Neural progenitor cell (in vitro differentiated cells): ENCODE data around the gene CD74. TPM values are rescaled to one million over a fixed set of nuclear protein-coding genes. Genes with fewer than 3 reads are reported as not detected.

Experiments used
- DNase-seq: peaks from one replicate; pipeline ENCODE4 v3.0.0-alpha.2; 2016; ENCODE audit warnings: low spot score
- H2AFZ ChIP-seq: fragments of 200-600 bp; sonication (generic); replicated peaks from 2 replicates; pipeline ENCODE4 v1.6.1; 2016; ENCODE audit warnings: antibody characterized with exemption
- H3F3A ChIP-seq: fragments of 200-600 bp; sonication (generic); 2 replicates; pipeline ENCODE4 v1.6.1; 2016; ENCODE audit warnings: antibody characterized with exemption, low read depth
- H3K27ac ChIP-seq: fragments of 200-600 bp; sonication (generic); 2 replicates; pipeline ENCODE4 v1.5.1; 2016; ENCODE audit warnings: mild to moderate bottlenecking
- H3K27me3 ChIP-seq: fragments of 200-600 bp; sonication (generic); 2 replicates; pipeline ENCODE4 v1.6.1; 2016; ENCODE audit warnings: mild to moderate bottlenecking, moderate library complexity
- H3K36me3 ChIP-seq: fragments of 200-600 bp; sonication (generic); 2 replicates; pipeline ENCODE4 v1.5.1; 2016
- H3K4me1 ChIP-seq: fragments of 200-600 bp; sonication (generic); 2 replicates; pipeline ENCODE4 v1.6.1; 2016; ENCODE audit warnings: mixed run types
- H3K4me2 ChIP-seq: fragments of 200-600 bp; sonication (generic); 2 replicates; pipeline ENCODE4 v1.6.1; 2016
- H3K4me3 ChIP-seq: fragments of 200-600 bp; sonication (generic); 2 replicates; pipeline ENCODE4 v1.5.1; 2016
- H3K79me2 ChIP-seq: fragments of 200-600 bp; sonication (generic); 2 replicates; pipeline ENCODE4 v1.6.1; 2016; ENCODE audit warnings: low read depth
- H3K9ac ChIP-seq: fragments of 200-600 bp; sonication (generic); 2 replicates; pipeline ENCODE4 v1.6.1; 2016
- H3K9me3 ChIP-seq: fragments of 200-600 bp; sonication (generic); 2 replicates; pipeline ENCODE4 v1.5.1; 2016; ENCODE audit warnings: low read depth
- H4K20me1 ChIP-seq: fragments of 200-600 bp; sonication (generic); 2 replicates; pipeline ENCODE4 v1.6.1; 2016; ENCODE audit warnings: low read depth
- H3K27ac Mint-ChIP-seq: 3 replicates; pipeline ENCODE4 v1.8.0; 2021; ENCODE audit warnings: mixed read lengths
- H3K27me3 Mint-ChIP-seq: 2 replicates; pipeline ENCODE4 v1.8.0; 2022; ENCODE audit warnings: low read depth, mild to moderate bottlenecking, inconsistent platforms, moderate library complexity, mixed read lengths; ENCODE audit not compliant: insufficient read depth
- H3K36me3 Mint-ChIP-seq: 3 replicates; pipeline ENCODE4 v1.8.0; 2021; ENCODE audit warnings: mixed read lengths
- H3K4me1 Mint-ChIP-seq: 3 replicates; pipeline ENCODE4 v1.8.0; 2021; ENCODE audit warnings: mixed read lengths
- H3K4me3 Mint-ChIP-seq: 3 replicates; pipeline ENCODE4 v1.8.0; 2021; ENCODE audit warnings: mild to moderate bottlenecking, moderate library complexity, mixed read lengths
- H3K9me3 Mint-ChIP-seq: 3 replicates; pipeline ENCODE4 v1.8.0; 2020; ENCODE audit warnings: mixed read lengths
- CTCF ChIP-seq: fragments of 200-600 bp; sonication (generic); IDR thresholded peaks from 2 replicates; pipeline ENCODE4 v1.5.1; 2017; ENCODE audit warnings: antibody characterized with exemption, mild to moderate bottlenecking
- EZH2 ChIP-seq: fragments of 200-600 bp; sonication (generic); IDR thresholded peaks from 2 replicates; pipeline ENCODE4 v1.6.1; 2017; ENCODE audit warnings: antibody characterized with exemption, mild to moderate bottlenecking, moderate library complexity
- EZH2phosphoT487 ChIP-seq: fragments of 200-600 bp; sonication (generic); IDR thresholded peaks from 2 replicates; pipeline ENCODE4 v1.6.1; 2017; ENCODE audit warnings: antibody characterized with exemption
- total RNA-seq: library from RNA; depleted of rRNA; stranded (reverse); fragments of >200 nt; gene quantifications from 2 replicates; pipeline ENCODE4 v1.2.3, GENCODE V29; 2015; ENCODE audit warnings: low replicate concordance

Gene CD74
- total RNA-seq, 1 donor from 2014 or later: 9.8 TPM

DNA sequence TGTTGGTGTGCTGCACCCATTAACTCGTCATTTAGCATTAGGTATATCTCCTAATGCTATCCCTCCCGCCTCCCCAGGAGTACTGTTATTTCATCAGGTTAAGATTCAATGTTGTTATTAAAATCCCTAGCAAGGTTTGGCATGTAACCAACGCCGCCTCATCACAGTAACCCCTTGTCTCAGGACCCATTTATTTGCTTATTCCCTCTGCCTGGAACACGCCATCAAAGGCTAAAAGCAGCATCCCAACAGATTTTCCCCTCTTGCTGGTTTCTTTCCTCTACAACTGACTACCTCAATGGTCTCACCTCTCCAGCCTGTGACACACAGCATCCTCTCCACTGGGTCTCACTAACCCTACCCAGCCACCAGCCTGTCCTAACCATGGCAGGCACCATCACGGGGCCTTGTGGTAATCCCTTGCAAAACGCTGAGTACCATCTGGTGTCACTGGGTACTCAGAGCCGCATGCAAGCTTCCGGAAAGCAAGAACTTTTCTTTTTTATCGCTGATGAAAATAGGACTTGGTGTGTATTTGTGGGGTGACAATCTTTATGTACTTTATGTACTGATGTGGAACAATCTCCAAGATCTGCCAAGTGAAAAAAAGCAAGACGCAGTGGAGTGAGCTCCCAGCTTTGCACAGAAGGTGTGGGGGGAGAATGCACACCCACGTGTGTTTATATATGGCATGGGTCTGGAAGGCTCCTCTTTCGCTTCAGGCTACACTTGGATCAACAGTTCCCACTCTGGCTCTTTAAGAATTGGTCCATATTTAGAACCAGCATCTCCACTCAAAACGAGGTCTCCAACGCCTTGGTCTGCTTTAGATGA lies 30.7 kb upstream of the CD74 start:
- no peaks in the 10 kb centered on the region for H3K27me3 ChIP-seq
- H3K36me3 ChIP-seq: peaks cover 11% of the 10 kb centered on the region
- H3K27ac ChIP-seq: peak overlapping the region; percentile 29
- Mint-ChIP-seq H3K27me3 (peaks cover 4% of the 10 kb centered on the region), H3K36me3 (peaks cover 37% of the 10 kb centered on the region), H3K4me3 (no peak overlapping the region), H3K4me1 (peaks cover 9% of the 10 kb centered on the region), H3K9me3 (no peaks in the 10 kb centered on the region), H3K27ac (no peak overlapping the region)
- peaks cover 66% of the 10 kb centered on the region for H4K20me1 ChIP-seq
- peaks cover 35% of the 10 kb centered on the region for H3K79me2 ChIP-seq
- H3K9ac ChIP-seq: no peak overlapping the region
- DNase-seq: no peak
- H3K4me3 ChIP-seq: no peak overlapping the region
- peaks cover 9% of the 10 kb centered on the region for H3K4me1 ChIP-seq
- H3K4me2 ChIP-seq: no peak overlapping the region
- H3F3A ChIP-seq: peaks cover 84% of the 10 kb centered on the region
- H3K9me3 ChIP-seq: no peaks in the 10 kb centered on the region
- TF ChIP-seq CTCF (no peak), EZH2 (no peak), EZH2phosphoT487 (no peak)
- H2AFZ ChIP-seq: no peak overlapping the region

DNA sequence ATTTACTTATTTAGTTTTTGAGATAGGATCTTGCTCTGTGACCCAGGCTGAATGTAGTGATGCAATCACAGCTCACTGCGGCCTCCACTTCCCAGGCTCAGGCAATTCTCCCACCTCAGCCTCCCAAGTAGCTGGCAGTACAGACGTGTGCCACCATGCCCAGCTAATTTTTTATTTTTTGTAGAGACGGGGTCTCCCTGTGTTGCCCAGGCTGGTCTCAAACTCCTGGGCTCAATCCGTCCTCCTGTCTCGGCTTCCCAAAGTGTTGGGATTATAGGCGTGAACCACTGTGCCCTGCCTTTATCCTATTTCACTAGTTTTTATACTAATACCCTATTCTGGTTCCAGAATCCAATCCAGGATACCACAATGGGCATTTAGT lies 30.0 kb upstream of the CD74 start:
- Histone ChIP-seq H2AFZ (no peak overlapping the region), H4K20me1 (peaks cover 59% of the 10 kb centered on the region), H3K4me3 (no peak overlapping the region), H3K4me1 (peaks cover 2% of the 10 kb centered on the region), H3K9ac (no peak overlapping the region), H3K79me2 (peaks cover 27% of the 10 kb centered on the region), H3K4me2 (no peak overlapping the region), H3K36me3 (peaks cover 8% of the 10 kb centered on the region), H3F3A (peaks cover 76% of the 10 kb centered on the region), H3K9me3 (no peaks in the 10 kb centered on the region), H3K27me3 (no peaks in the 10 kb centered on the region), H3K27ac (no peak overlapping the region)
- TF ChIP-seq EZH2phosphoT487 (no peak), CTCF (no peak), EZH2 (no peak)
- Mint-ChIP-seq H3K4me3 (no peak overlapping the region), H3K27me3 (peaks cover 4% of the 10 kb centered on the region), H3K36me3 (peaks cover 32% of the 10 kb centered on the region), H3K4me1 (peaks cover 1% of the 10 kb centered on the region), H3K27ac (no peak overlapping the region), H3K9me3 (no peaks in the 10 kb centered on the region)
- DNase-seq: no peak

GRCh38 chr5:150441813-150442698 lies 29.3 kb upstream of the CD74 start:
- Histone ChIP-seq H4K20me1 (peaks cover 52% of the 10 kb centered on the region), H3K9me3 (no peaks in the 10 kb centered on the region), H3K9ac (no peak overlapping the region), H3K79me2 (peaks cover 21% of the 10 kb centered on the region), H3F3A (peaks cover 70% of the 10 kb centered on the region), H2AFZ (no peak overlapping the region), H3K36me3 (peaks cover 8% of the 10 kb centered on the region), H3K4me3 (no peak overlapping the region), H3K4me2 (no peak overlapping the region), H3K27me3 (no peaks in the 10 kb centered on the region), H3K27ac (peak overlapping the region; percentile 70), H3K4me1 (no peaks in the 10 kb centered on the region)
- TF ChIP-seq EZH2phosphoT487: no peak
- no peaks in the 10 kb centered on the region for H3K9me3 Mint-ChIP-seq
- no peak overlapping the region for H3K4me3 Mint-ChIP-seq
- H3K4me1 Mint-ChIP-seq: no peaks in the 10 kb centered on the region
- no peak for DNase-seq
- H3K27ac Mint-ChIP-seq: peak overlapping the region; percentile 24
- H3K36me3 Mint-ChIP-seq: peaks cover 29% of the 10 kb centered on the region
- H3K27me3 Mint-ChIP-seq: peaks cover 6% of the 10 kb centered on the region
